T-helper 2 cell (primary cell): ENCODE measurements around the gene ADIG.
A peak's percentile ranks its signal among the peaks of the same experiment; 100 is the strongest.
"Not testable (repeated sequence)": the region's sequence is repeated elsewhere in the genome, so short reads cannot be mapped to it uniquely, and the experiment has no call there.

Experiments
- DNase-seq, 5 experiments: peaks; one replicate each; pipeline versions ENCODE4 v3.0.0 to v3.0.0-alpha.2; 2012 to 2022

Gene ADIG

GRCh38 chr20:38573413-38573812, 7.6 kb upstream of the ADIG start:
- no peak for DNase-seq

- no peak for DNase-seq
Measured at GRCh38 chr20:38579219-38579910, 1.6 kb upstream of the ADIG start.

GRCh38 chr20:38579921-38580320, 1.1 kb upstream of the ADIG start:
- DNase-seq = no peak

- no peak for DNase-seq
Measured at GRCh38 chr20:38581830-38582358, 897 bp downstream of the ADIG start.

- no peak for DNase-seq
Measured at GRCh38 chr20:38583306-38583705, 2.3 kb downstream of the ADIG start.

GRCh38 chr20:38584099-38584763, 3.2 kb downstream of the ADIG start:
- no peak for DNase-seq

GRCh38 chr20:38585404-38586180, 4.6 kb downstream of the ADIG start:
- no peak for DNase-seq

- no peak for DNase-seq
Measured at GRCh38 chr20:38586181-38586525, 5.2 kb downstream of the ADIG start.

GRCh38 chr20:38588303-38588702, 7.3 kb downstream of the ADIG start:
- DNase-seq = no peak

- DNase-seq = no peak
Measured at GRCh38 chr20:38589351-38589750, 8.4 kb downstream of the ADIG start.

GRCh38 chr20:38589967-38590675, 9.1 kb downstream of the ADIG start:
- DNase-seq = no peak

GRCh38 chr20:38590676-38591473, 9.9 kb downstream of the ADIG start:
- DNase-seq = no peak

GRCh38 chr20:38591474-38592410, 10.7 kb downstream of the ADIG start:
- DNase-seq = no peak

- not testable (repeated sequence) for DNase-seq
Measured at GRCh38 chr20:38592411-38592790, 11.4 kb downstream of the ADIG start.

- DNase-seq = not testable (repeated sequence)
Measured at GRCh38 chr20:38594281-38594680, 13.3 kb downstream of the ADIG start.

GRCh38 chr20:38595886-38596285, 14.9 kb downstream of the ADIG start:
- DNase-seq = not testable (repeated sequence)

- DNase-seq = no peak
Measured at GRCh38 chr20:38599410-38599882, 18.4 kb downstream of the ADIG start.

- no peak for DNase-seq
Measured at GRCh38 chr20:38600057-38600456, 19.1 kb downstream of the ADIG start.

- DNase-seq = peak in 1 of 5 experiments; percentile 10
Measured at GRCh38 chr20:38601216-38602184, 20.5 kb downstream of the ADIG start, which contains the start of gene ARHGAP40. ARHGAP40 (plus strand) TSS chr20:38601809.
